Right cardiac atrium (tissue), 5 donors: ENCODE measurements around the gene HOXB3. TPM values are rescaled to one million over a fixed set of nuclear protein-coding genes. Genes with fewer than 3 reads are reported as not detected.
A peak's percentile ranks its signal among the peaks of the same experiment; 100 is the strongest.

Experiments
- ATAC-seq, 2 donors: fragments of 200-7000 bp; cut with Tn5 transposase; one replicate each; pipeline versions ENCODE4 v1.8.0 to v1.9.1; 2020; ENCODE audit warnings: moderate library complexity in 2 of 2, mild to moderate bottlenecking in 1 of 2
- DNase-seq, 3 donors: peaks; one replicate each; pipeline ENCODE4 v3.0.0-alpha.2; 2020
- H3K27ac ChIP-seq: one replicate; pipeline ENCODE4 v1.5.1; 2013; ENCODE audit warnings: mild to moderate bottlenecking, low read length, control low read depth, moderate library complexity
- H3K27me3 ChIP-seq: one replicate; pipeline ENCODE4 v1.6.1; 2013; ENCODE audit not compliant: control insufficient read depth, insufficient read depth
- H3K4me1 ChIP-seq: one replicate; pipeline ENCODE4 v1.6.1; 2013; ENCODE audit warnings: low read length; ENCODE audit not compliant: control insufficient read depth, insufficient read depth
- H3K4me3 ChIP-seq: one replicate; pipeline ENCODE4 v1.5.1; 2013; ENCODE audit warnings: low read length, control low read depth
- H3K9me3 ChIP-seq: one replicate; pipeline ENCODE4 v1.6.1; 2013; ENCODE audit warnings: low read length; ENCODE audit not compliant: control insufficient read depth
- WGBS: extraction: QIAGEN DNeasy Blood & Tissue Kit; methylation state at CpG from one replicate; pipeline ENCODE4 v1.1.7; 2013; 5-methylcytosine and 5-hydroxymethylcytosine counted together
- intact Hi-C, 4 donors: fragments of 100-400 bp; cut with DNase I; formaldehyde crosslinking; loops; one replicate each; pipeline versions ENCODE4 v1.11.0 to v1.14.0; 2022 to 2023
- polyA plus RNA-seq: library from polyadenylated mRNA; stranded (reverse); fragments of 200-250 nt; gene quantifications from one replicate; pipeline ENCODE4 v1.2.3, GENCODE V29; 2013
- total RNA-seq, 4 donors: library from RNA; stranded (reverse); fragmentation: NEBNext Ultra II Directional; extraction: Animal tissue kit (Norgen Biotek cat#: 25700); gene quantifications; one replicate each; pipeline ENCODE4 v1.2.1, GENCODE V29; 2021
- donor health status: healthy with polysubstance abuse.
- donor health status: DM: no; HTN: yes; CAD: no.
- donor health status: DM: no; HTN: no; CAD: no.
- donor health status: DM: no; HTN: yes; CAD: no; lungs with severe emphysema.
- donor health status: DM: yes; HTN: yes; CAD: no.

Gene HOXB3
- total and polyA plus RNA-seq, 5 donors: 1.2 to 2.8 (median 2.3) TPM

- no peaks in the 10 kb centered on the region for H3K9me3 ChIP-seq
- H3K27me3 ChIP-seq: no peaks in the 10 kb centered on the region
- no peak overlapping the region for H3K27ac ChIP-seq
- intact Hi-C loops: no loop called here
- peaks cover 4% of the 10 kb centered on the region for H3K4me1 ChIP-seq
- ATAC-seq (peak in 1 of 2 donors; percentile 31), DNase-seq (peak in 1 of 3 donors; percentile 64)
- H3K4me3 ChIP-seq: no peak overlapping the region
- WGBS: 25% methylated on average over 8 of the region's 8 CpGs
Observed at GRCh38 chr17:48522031-48522653, 67.9 kb downstream of the HOXB3 start.

GRCh38 chr17:48520631-48521079, 69.4 kb downstream of the HOXB3 start:
- H3K9me3 ChIP-seq: no peaks in the 10 kb centered on the region
- H3K27ac ChIP-seq: no peak overlapping the region
- DNase-seq (no peak), ATAC-seq (no peak)
- H3K27me3 ChIP-seq: no peaks in the 10 kb centered on the region
- peaks cover 4% of the 10 kb centered on the region for H3K4me1 ChIP-seq
- intact Hi-C loops: no loop called here
- no peak overlapping the region for H3K4me3 ChIP-seq
- 67% methylated on average over 1 of the region's 1 CpG for WGBS

- H3K4me1 ChIP-seq: peaks cover 4% of the 10 kb centered on the region
- H3K27ac ChIP-seq: no peak overlapping the region
- ATAC-seq (no peak), DNase-seq (no peak)
- H3K27me3 ChIP-seq: no peaks in the 10 kb centered on the region
- no peak overlapping the region for H3K4me3 ChIP-seq
- WGBS: 77% methylated on average over 5 of the region's 5 CpGs
- intact Hi-C loops: no loop called here
- no peaks in the 10 kb centered on the region for H3K9me3 ChIP-seq
Observed at GRCh38 chr17:48519427-48519826, 70.6 kb downstream of the HOXB3 start.

GRCh38 chr17:48517478-48517877, 72.6 kb downstream of the HOXB3 start:
- Histone ChIP-seq H3K9me3 (no peaks in the 10 kb centered on the region), H3K4me3 (no peak overlapping the region), H3K27me3 (no peaks in the 10 kb centered on the region), H3K27ac (no peak overlapping the region), H3K4me1 (peaks cover 4% of the 10 kb centered on the region)
- no peak for DNase-seq
- intact Hi-C loops: no loop called here
- WGBS: 42% methylated on average over 3 of the region's 3 CpGs
- no peak for ATAC-seq

- Histone ChIP-seq H3K4me1 (no peaks in the 10 kb centered on the region), H3K27ac (no peak overlapping the region), H3K9me3 (no peaks in the 10 kb centered on the region), H3K27me3 (peaks cover 2% of the 10 kb centered on the region), H3K4me3 (no peak overlapping the region)
- ATAC-seq: no peak
- no peak for DNase-seq
- WGBS: 76% methylated on average over 3 of the region's 3 CpGs
- intact Hi-C loops: no loop called here
Observed at GRCh38 chr17:48515925-48516900, 73.8 kb downstream of the HOXB3 start.

- H3K4me3 ChIP-seq: no peak overlapping the region
- DNase-seq (no peak), ATAC-seq (no peak)
- peaks cover 2% of the 10 kb centered on the region for H3K27me3 ChIP-seq
- no peak overlapping the region for H3K27ac ChIP-seq
- H3K4me1 ChIP-seq: no peaks in the 10 kb centered on the region
- H3K9me3 ChIP-seq: no peaks in the 10 kb centered on the region
- intact Hi-C loops: no loop called here
- WGBS: 76% methylated on average over 2 of the region's 2 CpGs
Observed at GRCh38 chr17:48514477-48514876, 75.6 kb downstream of the HOXB3 start.

- DNase-seq (no peak), ATAC-seq (no peak)
- no peaks in the 10 kb centered on the region for H3K9me3 ChIP-seq
- H3K4me1 ChIP-seq: no peaks in the 10 kb centered on the region
- intact Hi-C loops: no loop called here
- no peak overlapping the region for H3K27ac ChIP-seq
- peaks cover 2% of the 10 kb centered on the region for H3K27me3 ChIP-seq
- 52% methylated on average over 6 of the region's 6 CpGs for WGBS
- no peak overlapping the region for H3K4me3 ChIP-seq
Observed at GRCh38 chr17:48513666-48514455, 76.2 kb downstream of the HOXB3 start.

GRCh38 chr17:48513097-48513496, 76.9 kb downstream of the HOXB3 start:
- Histone ChIP-seq H3K27ac (no peak overlapping the region), H3K4me1 (no peaks in the 10 kb centered on the region), H3K4me3 (no peak overlapping the region), H3K27me3 (peaks cover 2% of the 10 kb centered on the region), H3K9me3 (no peaks in the 10 kb centered on the region)
- WGBS: 32% methylated on average over 7 of the region's 7 CpGs
- intact Hi-C loops: no loop called here
- DNase-seq (no peak), ATAC-seq (no peak)

- Histone ChIP-seq H3K27ac (no peak overlapping the region), H3K4me3 (no peak overlapping the region), H3K9me3 (no peaks in the 10 kb centered on the region), H3K4me1 (no peaks in the 10 kb centered on the region), H3K27me3 (peaks cover 2% of the 10 kb centered on the region)
- ATAC-seq (no peak), DNase-seq (no peak)
- WGBS: 88% methylated on average over 7 of the region's 7 CpGs
- intact Hi-C loops: no loop called here
Observed at GRCh38 chr17:48510761-48511604, 79.1 kb downstream of the HOXB3 start.

GRCh38 chr17:48510381-48510760, 79.7 kb downstream of the HOXB3 start:
- WGBS: 91% methylated on average over 2 of the region's 2 CpGs
- Histone ChIP-seq H3K9me3 (no peaks in the 10 kb centered on the region), H3K27ac (no peak overlapping the region), H3K4me1 (no peaks in the 10 kb centered on the region), H3K4me3 (no peak overlapping the region), H3K27me3 (peaks cover 2% of the 10 kb centered on the region)
- DNase-seq (no peak), ATAC-seq (no peak)
- intact Hi-C loops: no loop called here
